ENCODE measurements around the gene SLAMF1.

SLAMF1 gene

GRCh38 chr1:160671603-160672517 lies 25.0 kb upstream of the SLAMF1 start:
- no peak for DNase-seq (ENCODE audit: low read depth)
- TF ChIP-seq CTCF (conservative IDR thresholded peaks at IDR 0.05; ENCODE audit: low read depth, low read length): no peak

DNA sequence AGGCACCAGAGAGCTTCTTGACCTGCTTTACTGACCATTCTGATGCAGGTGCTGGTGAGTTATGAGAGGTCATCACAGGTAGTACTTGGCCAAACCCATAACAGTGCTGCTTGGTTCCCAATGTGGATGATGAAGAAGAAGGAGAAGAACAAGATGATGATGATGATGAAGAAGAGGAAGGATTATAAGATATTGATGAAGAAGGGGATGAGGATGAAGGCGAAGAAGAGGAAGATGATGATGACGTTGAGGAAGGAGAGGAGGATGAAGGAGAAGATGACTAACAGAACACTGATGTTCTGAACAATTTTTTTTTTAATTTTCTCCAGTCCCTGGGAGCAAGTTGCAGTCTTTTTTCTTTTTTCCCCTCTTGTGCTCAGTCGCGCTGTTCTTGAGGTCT lies 23.9 kb upstream of the SLAMF1 start:
- no peak for DNase-seq (ENCODE audit: low read depth)
- H3K4me3 ChIP-seq (ENCODE audit: low read depth, low read length): no peak overlapping the region
- no peak for TF ChIP-seq CTCF (conservative IDR thresholded peaks at IDR 0.05; ENCODE audit: low read depth, low read length)

More at GRCh38 chr1:160671603-160672517, 25.0 kb upstream of the SLAMF1 start:
- H3K4me3 ChIP-seq (ENCODE audit: low read depth, low read length): no peak overlapping the region

DNA sequence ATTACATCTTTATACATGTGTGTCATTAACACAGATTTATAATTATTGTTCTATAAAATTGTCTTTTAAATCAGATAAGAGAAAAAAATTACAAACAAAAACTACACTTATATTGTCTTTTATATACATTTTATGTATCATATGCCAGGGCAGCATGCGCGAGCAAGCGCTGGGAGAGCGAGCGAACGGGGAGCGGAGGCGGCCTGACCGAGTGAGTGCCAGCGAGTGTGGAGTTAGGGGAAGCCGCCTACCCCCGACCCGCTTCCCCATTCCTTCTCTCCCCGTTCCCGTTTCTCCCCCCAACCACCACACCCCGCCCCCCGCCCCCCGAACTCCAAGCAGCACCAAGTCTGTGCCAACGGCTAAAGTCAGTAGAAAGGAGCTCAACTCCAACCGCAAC lies 23.0 kb upstream of the SLAMF1 start:
- DNase-seq (ENCODE audit: low read depth): no peak
- no peak for TF ChIP-seq CTCF (conservative IDR thresholded peaks at IDR 0.05; ENCODE audit: low read depth, low read length)
- H3K4me3 ChIP-seq (ENCODE audit: low read depth, low read length): no peak overlapping the region

- no peak for DNase-seq (ENCODE audit: low read depth)
- no peak overlapping the region for H3K4me3 ChIP-seq (ENCODE audit: low read depth, low read length)
- TF ChIP-seq CTCF (conservative IDR thresholded peaks at IDR 0.05; ENCODE audit: low read depth, low read length): no peak
Measured at GRCh38 chr1:160669276-160669675, 22.4 kb upstream of the SLAMF1 start.

GRCh38 chr1:160667896-160668295 lies 21.1 kb upstream of the SLAMF1 start:
- no peak for DNase-seq (ENCODE audit: low read depth)
- H3K4me3 ChIP-seq (ENCODE audit: low read depth, low read length): no peak overlapping the region
- no peak for TF ChIP-seq CTCF (conservative IDR thresholded peaks at IDR 0.05; ENCODE audit: low read depth, low read length)

GRCh38 chr1:160666079-160666442 lies 19.2 kb upstream of the SLAMF1 start:
- H3K4me3 ChIP-seq (ENCODE audit: low read depth, low read length): no peak overlapping the region
- TF ChIP-seq CTCF (conservative IDR thresholded peaks at IDR 0.05; ENCODE audit: low read depth, low read length): no peak
- no peak for DNase-seq (ENCODE audit: low read depth)

Data from choroid plexus epithelial cell (primary cell).